GM18511 (cell line): ENCODE data around the gene FTH1.

Experiments used
- ATAC-seq: cut with Tn5 transposase; IDR thresholded peaks from one replicate; pipeline ENCODE4 v1.9.1; 2021; ENCODE audit warnings: mild to moderate bottlenecking, moderate library complexity; ENCODE audit not compliant: unreplicated experiment

The FTH1 gene

DNA sequence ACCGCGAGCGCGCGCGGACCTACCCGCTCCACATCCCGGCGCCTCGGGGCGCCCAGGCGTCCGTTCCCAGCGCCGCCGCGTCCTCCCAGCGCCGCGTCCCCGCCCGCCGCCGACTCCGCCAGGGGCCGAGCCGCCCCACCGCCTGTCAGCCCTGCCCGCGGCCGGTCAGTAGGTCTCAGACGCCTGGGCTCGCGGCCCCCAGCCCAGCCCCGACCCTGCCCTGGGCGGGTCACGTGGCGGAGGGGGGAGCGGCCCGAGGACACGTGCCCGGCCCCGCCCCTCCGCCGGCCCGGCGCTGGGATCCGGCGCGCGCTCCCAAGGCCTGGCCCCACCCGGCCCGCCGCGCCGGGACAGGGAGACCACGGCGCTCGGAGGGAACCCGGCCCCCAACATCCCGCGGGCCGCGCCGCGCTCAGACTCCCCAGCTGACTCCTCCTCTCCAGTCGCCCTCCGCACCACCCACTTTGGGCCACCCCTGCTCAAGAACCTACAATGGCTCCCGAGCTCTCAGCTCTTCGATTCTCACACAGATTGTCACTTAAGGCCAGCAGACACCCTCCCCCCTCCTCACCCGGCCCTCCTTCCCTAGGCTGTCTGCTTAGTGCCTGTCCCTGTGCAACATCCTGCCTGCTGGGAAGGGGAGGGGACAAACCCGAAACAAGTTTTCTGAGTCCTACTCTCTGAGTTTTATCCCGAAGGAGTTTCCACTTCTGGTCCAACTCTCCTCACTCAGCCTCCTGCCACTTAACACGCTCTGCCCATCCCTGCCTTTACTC is 49.9 kb downstream of the FTH1 start, which contains the start of gene RAB3IL1:
Gene RAB3IL1, minus strand, starts transcription at position 233 of the 776 bp plus-strand sequence. Its CDS starts 199 bp downstream, at position 34.
- ATAC-seq: no peak

DNA sequence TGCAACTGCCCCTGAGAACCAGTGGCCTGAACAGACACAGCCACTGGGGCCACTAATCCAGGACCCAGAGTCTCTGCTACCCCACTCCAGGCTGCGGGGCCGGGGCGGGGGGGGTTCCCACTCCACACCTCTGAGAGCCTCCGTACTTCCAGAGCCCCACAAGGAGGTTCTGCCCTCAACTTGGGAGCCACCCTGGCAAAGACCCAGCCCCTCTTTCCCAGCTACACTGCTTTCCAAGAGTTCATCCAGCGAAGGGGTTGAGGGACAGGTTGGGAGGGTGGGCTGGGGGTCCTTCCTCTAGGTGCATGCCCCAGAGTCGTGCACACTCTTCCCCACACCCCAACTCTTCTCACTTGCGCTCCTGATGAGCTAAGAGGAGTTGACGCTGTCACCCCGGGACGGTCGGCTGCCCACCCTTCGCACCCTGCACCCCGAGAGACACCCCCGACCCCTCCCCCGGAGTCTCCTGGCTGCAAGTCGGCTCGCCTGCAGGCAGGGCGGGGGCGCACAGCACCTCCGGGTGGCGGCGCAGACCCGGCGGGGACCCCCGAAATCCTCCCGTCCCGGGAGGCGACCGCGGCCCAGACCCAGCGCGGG is 50.6 kb downstream of the FTH1 start:
- ATAC-seq: no peak

DNA sequence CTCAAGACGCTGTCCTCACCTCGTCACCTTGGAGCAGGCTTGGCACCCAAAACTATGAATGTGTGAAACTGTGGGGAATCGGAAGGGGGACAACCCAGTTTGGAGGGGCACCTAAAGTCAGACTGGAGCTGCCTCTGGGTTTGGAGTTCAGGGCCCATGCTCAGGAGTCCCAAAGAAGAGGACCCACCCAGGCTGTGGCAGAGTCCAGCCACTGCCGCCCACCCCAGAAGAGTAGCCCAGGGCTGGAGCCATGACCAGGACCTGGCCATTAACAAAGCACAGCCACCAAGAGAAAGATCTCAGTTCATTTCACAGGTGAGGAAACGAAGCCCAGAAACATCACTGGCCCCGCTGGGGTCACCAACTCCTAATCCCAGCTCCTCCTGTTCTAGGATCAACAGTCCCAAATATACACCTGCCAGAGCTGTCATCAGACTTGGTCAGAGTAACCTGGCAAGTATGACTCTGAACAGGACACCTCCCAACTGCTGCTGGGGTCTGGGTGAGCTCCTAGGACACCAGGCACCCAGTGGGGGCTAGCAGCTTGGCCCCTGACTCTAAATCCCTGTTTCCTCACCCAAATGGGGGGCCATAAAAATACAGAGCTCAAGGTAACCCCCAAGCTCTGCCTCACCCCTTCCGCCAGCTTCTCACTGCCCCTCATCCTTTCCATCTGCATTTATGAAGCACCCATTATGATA is 52.8 kb downstream of the FTH1 start:
- no peak for ATAC-seq
